GM23248 (cell line): ENCODE measurements around the gene POMGNT2.

Source experiments
- EZH2 ChIP-seq: fragments of 200-600 bp; sonication (generic); IDR thresholded peaks from 2 replicates; pipeline ENCODE4 v1.6.1; 2018; ENCODE audit warnings: antibody characterized with exemption, mild to moderate bottlenecking; ENCODE audit not compliant: insufficient read depth, poor library complexity, severe bottlenecking
- EZH2phosphoT487 ChIP-seq: fragments of 200-600 bp; sonication (generic); IDR thresholded peaks from 2 replicates; pipeline ENCODE4 v1.6.1; 2018; ENCODE audit warnings: antibody characterized with exemption, moderate library complexity, mild to moderate bottlenecking, low read depth; ENCODE audit not compliant: insufficient read depth

DNA sequence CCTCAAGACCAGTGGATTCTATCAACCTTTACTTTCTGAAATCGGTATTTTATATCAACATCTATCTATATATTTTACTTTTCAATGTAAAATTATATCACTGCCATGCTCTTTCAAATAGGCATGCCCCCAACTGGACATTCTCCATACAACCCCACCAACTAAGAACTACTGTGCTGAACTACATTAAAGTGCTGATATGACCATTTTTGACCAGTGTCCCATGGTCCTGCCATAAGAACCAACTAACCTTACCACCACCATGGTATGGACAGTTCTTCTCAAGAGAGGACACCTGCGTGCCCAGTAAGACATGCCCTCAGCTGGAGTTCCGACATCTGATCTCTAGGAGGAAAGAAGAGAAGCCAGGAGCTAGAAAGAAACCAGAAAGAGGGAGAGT lies 15.6 kb downstream of the POMGNT2 start:
- TF ChIP-seq EZH2phosphoT487, result no peak
- TF ChIP-seq EZH2, result no peak
